ENCODE measurements around the gene CCDC6.

GRCh38 chr10:59880019-59880717 is 26.2 kb downstream of the CCDC6 start:
- TF ChIP-seq POLR2A (IDR thresholded peaks at IDR 0.05) (no peak), CTCF (IDR thresholded peaks at IDR 0.05) (no peak)
